Stimulated activated CD8-positive, alpha-beta memory T cell treated with anti-CD3 and anti-CD28 coated beads, Interleukin-2, amount 100 ng/mL, for 1 hour (primary cell): ENCODE data around the gene PCAT7.
"Not testable (repeated sequence)": the region's sequence is repeated elsewhere in the genome, so short reads cannot be mapped to it uniquely, and the experiment has no call there.

Experiments
- DNase-seq, 2 donors: peaks; one replicate each; pipeline ENCODE4 v3.0.0-alpha.2; 2020; ENCODE audit warnings: low read depth in 2 of 2

The PCAT7 gene

GRCh38 chr9:94554439-94555331 lies at the start of gene PCAT7:
TSS of gene PCAT7 (plus strand) at chr9:94555083.
- no peak for DNase-seq

GRCh38 chr9:94506370-94506769 lies 48.5 kb upstream of the PCAT7 start:
- DNase-seq: not testable (repeated sequence)

- DNase-seq: no peak
Observed at GRCh38 chr9:94507531-94508258, 47.2 kb upstream of the PCAT7 start.

- DNase-seq: no peak
Observed at GRCh38 chr9:94511134-94511954, 43.5 kb upstream of the PCAT7 start.

GRCh38 chr9:94511955-94512265 lies 43.0 kb upstream of the PCAT7 start:
- DNase-seq: no peak

GRCh38 chr9:94514722-94515121 lies 40.2 kb upstream of the PCAT7 start:
- DNase-seq: no peak

GRCh38 chr9:94517254-94517653 lies 37.6 kb upstream of the PCAT7 start:
- no peak for DNase-seq

GRCh38 chr9:94525396-94526035 lies 29.4 kb upstream of the PCAT7 start:
- DNase-seq: no peak

GRCh38 chr9:94526271-94526670 lies 28.6 kb upstream of the PCAT7 start:
- DNase-seq: no peak

GRCh38 chr9:94526951-94527350 lies 27.9 kb upstream of the PCAT7 start:
- no peak for DNase-seq

GRCh38 chr9:94528886-94529285 lies 26.0 kb upstream of the PCAT7 start:
- DNase-seq: no peak

- DNase-seq: no peak
Observed at GRCh38 chr9:94533155-94533554, 21.7 kb upstream of the PCAT7 start.

- DNase-seq: no peak
Observed at GRCh38 chr9:94533601-94534000, 21.3 kb upstream of the PCAT7 start.

GRCh38 chr9:94534901-94535300 lies 20.0 kb upstream of the PCAT7 start:
- DNase-seq: no peak

- DNase-seq: no peak
Observed at GRCh38 chr9:94538908-94539307, 16.0 kb upstream of the PCAT7 start.

GRCh38 chr9:94544335-94544734 lies 10.5 kb upstream of the PCAT7 start:
- not testable (repeated sequence) for DNase-seq

GRCh38 chr9:94545940-94546339 lies 8.9 kb upstream of the PCAT7 start:
- no peak for DNase-seq

- DNase-seq: no peak
Observed at GRCh38 chr9:94553029-94553938, 1.6 kb upstream of the PCAT7 start.

GRCh38 chr9:94554078-94554438 lies 825 bp upstream of the PCAT7 start:
- no peak for DNase-seq

- DNase-seq: no peak
Observed at GRCh38 chr9:94557376-94557775, 2.5 kb downstream of the PCAT7 start.

GRCh38 chr9:94560237-94560636 lies 5.4 kb downstream of the PCAT7 start:
- no peak for DNase-seq
